GM23248 (cell line): ENCODE results near the gene ZNF488. TPM values are rescaled to one million over a fixed set of nuclear protein-coding genes. Genes with fewer than 3 reads are reported as not detected.
"Not testable (repeated sequence)": the region's sequence is repeated elsewhere in the genome, so short reads cannot be mapped to it uniquely, and the experiment has no call there.

Source experiments
- DNase-seq: peaks from one replicate; pipeline ENCODE4 v3.0.0-alpha.2; 2015
- H2AFZ ChIP-seq: fragments of 200-600 bp; sonication (generic); 2 replicates; pipeline ENCODE4 v1.6.1; 2016; ENCODE audit warnings: antibody characterized with exemption
- H3F3A ChIP-seq: fragments of 200-600 bp; sonication (generic); 2 replicates; pipeline ENCODE4 v1.6.1; 2016; ENCODE audit warnings: mild to moderate bottlenecking, antibody characterized with exemption, mixed run types; ENCODE audit not compliant: insufficient read depth
- H3K27ac ChIP-seq: fragments of 200-600 bp; sonication (generic); 2 replicates; pipeline ENCODE4 v1.5.1; 2016; ENCODE audit warnings: mild to moderate bottlenecking
- H3K27me3 ChIP-seq: fragments of 200-600 bp; sonication (generic); replicated peaks from 2 replicates; pipeline ENCODE4 v1.6.1; 2016; ENCODE audit warnings: mild to moderate bottlenecking; ENCODE audit not compliant: insufficient read depth
- H3K36me3 ChIP-seq: fragments of 200-600 bp; sonication (generic); 2 replicates; pipeline ENCODE4 v1.6.1; 2016; ENCODE audit warnings: low read depth, mild to moderate bottlenecking
- H3K4me1 ChIP-seq: fragments of 200-600 bp; sonication (generic); 2 replicates; pipeline ENCODE4 v1.6.1; 2016; ENCODE audit warnings: mild to moderate bottlenecking; ENCODE audit not compliant: insufficient read depth
- H3K4me2 ChIP-seq: fragments of 200-600 bp; sonication (generic); one replicate; pipeline ENCODE4 v1.6.1; 2016; ENCODE audit warnings: mild to moderate bottlenecking; ENCODE audit not compliant: unreplicated experiment
- H3K4me3 ChIP-seq: fragments of 200-600 bp; sonication (generic); 2 replicates; pipeline ENCODE4 v1.5.1; 2016; ENCODE audit warnings: mild to moderate bottlenecking
- H3K79me2 ChIP-seq: fragments of 200-600 bp; sonication (generic); 2 replicates; pipeline ENCODE4 v1.6.1; 2016; ENCODE audit warnings: mild to moderate bottlenecking; ENCODE audit not compliant: insufficient read depth
- H3K9ac ChIP-seq: fragments of 200-600 bp; sonication (generic); 2 replicates; pipeline ENCODE4 v1.6.1; 2016; ENCODE audit warnings: mild to moderate bottlenecking
- H3K9me2 ChIP-seq: fragments of 200-600 bp; sonication (generic); 2 replicates; pipeline ENCODE4 v1.6.1; 2016; ENCODE audit warnings: mixed run types, mild to moderate bottlenecking, moderate library complexity; ENCODE audit not compliant: insufficient read depth
- H3K9me3 ChIP-seq: fragments of 200-600 bp; sonication (generic); one replicate; pipeline ENCODE4 v1.6.1; 2017; ENCODE audit warnings: low read depth
- H4K20me1 ChIP-seq: fragments of 200-600 bp; sonication (generic); 2 replicates; pipeline ENCODE4 v1.6.0; 2016; ENCODE audit not compliant: insufficient read depth
- EZH2 ChIP-seq: fragments of 200-600 bp; sonication (generic); IDR thresholded peaks from 2 replicates; pipeline ENCODE4 v1.6.1; 2018; ENCODE audit warnings: antibody characterized with exemption, mild to moderate bottlenecking; ENCODE audit not compliant: insufficient read depth, poor library complexity, severe bottlenecking
- EZH2phosphoT487 ChIP-seq: fragments of 200-600 bp; sonication (generic); IDR thresholded peaks from 2 replicates; pipeline ENCODE4 v1.6.1; 2018; ENCODE audit warnings: antibody characterized with exemption, moderate library complexity, mild to moderate bottlenecking, low read depth; ENCODE audit not compliant: insufficient read depth
- WGBS, 2 experiments: methylation state at CpG; one replicate each; pipeline ENCODE4 v1.1.6; 2015 to 2017; ENCODE audit warnings: low lambda C conversion rate in 2 of 2, low coverage in 1 of 2; ENCODE audit errors: missing lambda C conversion rate in 2 of 2; 5-methylcytosine and 5-hydroxymethylcytosine counted together
- in situ Hi-C: fragments of 300-500 bp; cut with MboI; formaldehyde crosslinking; loops from 2 replicates; pipeline ENCODE4 v1.15.0; 2020
- polyA plus RNA-seq: library from polyadenylated mRNA; unstranded; fragments of >200 nt; fragmentation: Nextera tagmentation; extraction: Ambion mirVana; gene quantifications from 2 replicates; pipeline ENCODE4 v1.2.1, GENCODE V29; 2016
- total RNA-seq: library from RNA; depleted of rRNA; stranded (reverse); fragments of >200 nt; shearing (Covaris generic); gene quantifications from 2 replicates; pipeline ENCODE4 v1.2.3, GENCODE V29; 2014

The ZNF488 gene
- total and polyA plus RNA-seq, 2 experiments from 2014 or later, result 0.11 TPM; not detected in 1

- Histone ChIP-seq H3F3A (no peaks in the 10 kb centered on the region), H3K79me2 (no peaks in the 10 kb centered on the region), H3K9me2 (no peaks in the 10 kb centered on the region), H2AFZ (no peak overlapping the region), H3K4me3 (no peak overlapping the region), H3K4me1 (no peaks in the 10 kb centered on the region), H3K9me3 (no peaks in the 10 kb centered on the region), H3K4me2 (no peak overlapping the region), H3K36me3 (no peaks in the 10 kb centered on the region), H3K27ac (no peak overlapping the region), H4K20me1 (no peaks in the 10 kb centered on the region), H3K9ac (no peak overlapping the region), H3K27me3 (peaks cover 25% of the 10 kb centered on the region)
- WGBS, 2 experiments, result 77 to 82% methylated on average over 3 of the region's 3 CpGs
- no peak for DNase-seq
- no peak for TF ChIP-seq EZH2phosphoT487
- no peak for TF ChIP-seq EZH2
- in situ Hi-C loops, result no loop called here
These were observed 5.5 kb upstream of the ZNF488 start for GRCh38 chr10:47389619-47390018.

- no peak for TF ChIP-seq EZH2
- TF ChIP-seq EZH2phosphoT487, result no peak
- Histone ChIP-seq H3K9me2 (no peaks in the 10 kb centered on the region), H3F3A (no peaks in the 10 kb centered on the region), H3K9me3 (no peaks in the 10 kb centered on the region), H3K4me3 (no peak overlapping the region), H3K27me3 (peaks cover 18% of the 10 kb centered on the region), H3K36me3 (no peaks in the 10 kb centered on the region), H3K4me2 (no peak overlapping the region), H2AFZ (no peak overlapping the region), H3K79me2 (no peaks in the 10 kb centered on the region), H4K20me1 (no peaks in the 10 kb centered on the region), H3K27ac (no peak overlapping the region), H3K9ac (no peak overlapping the region), H3K4me1 (no peaks in the 10 kb centered on the region)
- WGBS, 2 experiments, result 52 to 63% methylated on average over 4 of the region's 4 CpGs
- DNase-seq, result no peak
- in situ Hi-C loops, result no loop called here
These were observed 4.8 kb upstream of the ZNF488 start for GRCh38 chr10:47388879-47389278.

GRCh38 chr10:47386104-47386503 is 2.0 kb upstream of the ZNF488 start:
- H3K27me3 ChIP-seq, result peaks cover 23% of the 10 kb centered on the region
- H3K4me2 ChIP-seq, H3K27ac ChIP-seq, in situ Hi-C loops, H3K9me3 ChIP-seq, H3K4me1 ChIP-seq, H4K20me1 ChIP-seq, H3F3A ChIP-seq, DNase-seq, H3K9me2 ChIP-seq, H3K4me3 ChIP-seq, H3K79me2 ChIP-seq, H3K36me3 ChIP-seq, H3K9ac ChIP-seq, H2AFZ ChIP-seq: not testable (repeated sequence)
- WGBS, 2 experiments, result 70 to 79% methylated on average over 2 of the region's 2 CpGs

DNA sequence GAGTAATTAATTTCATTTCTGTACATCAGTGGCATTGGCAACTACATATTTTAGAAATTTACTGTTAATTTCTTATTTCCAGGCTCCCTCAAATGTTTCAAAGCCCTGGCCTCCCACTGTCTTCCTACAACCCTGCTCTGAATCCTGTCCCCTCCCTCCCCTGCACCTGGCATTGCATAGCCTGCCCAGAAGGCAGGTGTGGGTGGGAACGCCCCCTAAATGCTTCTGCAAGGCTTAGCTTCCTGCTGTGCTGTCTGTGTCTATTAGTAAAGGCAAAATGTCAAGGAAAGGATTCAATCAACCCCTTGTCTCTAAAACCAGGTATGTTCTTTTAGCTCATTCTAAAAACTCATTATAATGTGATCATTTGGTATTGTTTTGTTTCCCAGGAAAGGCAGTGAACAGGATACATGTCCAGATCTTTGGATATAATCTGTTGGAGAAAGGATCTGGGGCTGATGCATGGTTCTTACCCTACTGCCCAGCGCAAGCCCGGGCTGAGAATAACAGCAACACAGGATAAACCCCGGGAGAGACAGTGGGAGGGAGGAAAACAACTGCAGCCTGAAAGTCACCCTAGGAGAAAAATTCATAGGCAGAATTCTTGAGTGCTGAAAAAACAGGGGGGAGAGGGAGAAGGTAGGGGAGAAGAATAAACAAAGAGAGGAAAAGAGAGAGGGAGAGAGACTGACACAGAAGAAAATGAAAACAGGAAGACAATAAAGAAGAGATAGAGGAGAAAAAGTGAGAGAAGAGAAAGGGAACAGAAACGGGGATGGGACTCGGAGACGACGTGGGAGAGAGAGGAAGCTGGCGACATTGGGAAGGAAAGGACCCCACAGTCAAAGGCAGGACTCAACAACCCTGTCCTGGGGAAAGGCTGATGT is 589 bp downstream of the ZNF488 start:
- in situ Hi-C loops, result loop anchor here (5.0 kb wide), 1 partner anchor 1101 kb away; no protein-coding TSS in a partner anchor

More for the DNA sequence above, 589 bp downstream of the ZNF488 start:
- H3K27ac ChIP-seq, result no peak overlapping the region
- H3K79me2 ChIP-seq, result no peaks in the 10 kb centered on the region
- TF ChIP-seq EZH2 (no peak), EZH2phosphoT487 (no peak)
- peak overlapping the region; percentile 76 for H3K4me2 ChIP-seq
- peak overlapping the region; percentile 86 for H2AFZ ChIP-seq
- 31 to 34% methylated on average over 9 of the region's 9 CpGs for WGBS, 2 experiments
- no peaks in the 10 kb centered on the region for H3K36me3 ChIP-seq
- H3K27me3 ChIP-seq, result peaks cover 40% of the 10 kb centered on the region
- H3F3A ChIP-seq, result no peaks in the 10 kb centered on the region
- no peaks in the 10 kb centered on the region for H3K4me1 ChIP-seq
- no peaks in the 10 kb centered on the region for H3K9me2 ChIP-seq
- no peak overlapping the region for H3K9ac ChIP-seq
- peak overlapping the region; percentile 81 for H3K4me3 ChIP-seq
- no peak for DNase-seq
- H4K20me1 ChIP-seq, result no peaks in the 10 kb centered on the region
- H3K9me3 ChIP-seq, result no peaks in the 10 kb centered on the region
